HG03095 (cell line): Measurements from ENCODE around the gene VKORC1L1.
"Not testable (repeated sequence)": the region's sequence is repeated elsewhere in the genome, so short reads cannot be mapped to it uniquely, and the experiment has no call there.

Experiments used
- ATAC-seq: cut with Tn5 transposase; IDR thresholded peaks from one replicate; pipeline ENCODE4 v1.9.1; 2021; ENCODE audit warnings: moderate library complexity; ENCODE audit not compliant: unreplicated experiment

Gene VKORC1L1

GRCh38 chr7:65937296-65937695 is 64.4 kb downstream of the VKORC1L1 start:
- ATAC-seq, result no peak

- ATAC-seq, result no peak
These were observed 65.5 kb downstream of the VKORC1L1 start for GRCh38 chr7:65938336-65938895.

GRCh38 chr7:65945787-65946186 is 72.9 kb downstream of the VKORC1L1 start:
- not testable (repeated sequence) for ATAC-seq

GRCh38 chr7:65946904-65947303 is 74.0 kb downstream of the VKORC1L1 start:
- no peak for ATAC-seq

DNA sequence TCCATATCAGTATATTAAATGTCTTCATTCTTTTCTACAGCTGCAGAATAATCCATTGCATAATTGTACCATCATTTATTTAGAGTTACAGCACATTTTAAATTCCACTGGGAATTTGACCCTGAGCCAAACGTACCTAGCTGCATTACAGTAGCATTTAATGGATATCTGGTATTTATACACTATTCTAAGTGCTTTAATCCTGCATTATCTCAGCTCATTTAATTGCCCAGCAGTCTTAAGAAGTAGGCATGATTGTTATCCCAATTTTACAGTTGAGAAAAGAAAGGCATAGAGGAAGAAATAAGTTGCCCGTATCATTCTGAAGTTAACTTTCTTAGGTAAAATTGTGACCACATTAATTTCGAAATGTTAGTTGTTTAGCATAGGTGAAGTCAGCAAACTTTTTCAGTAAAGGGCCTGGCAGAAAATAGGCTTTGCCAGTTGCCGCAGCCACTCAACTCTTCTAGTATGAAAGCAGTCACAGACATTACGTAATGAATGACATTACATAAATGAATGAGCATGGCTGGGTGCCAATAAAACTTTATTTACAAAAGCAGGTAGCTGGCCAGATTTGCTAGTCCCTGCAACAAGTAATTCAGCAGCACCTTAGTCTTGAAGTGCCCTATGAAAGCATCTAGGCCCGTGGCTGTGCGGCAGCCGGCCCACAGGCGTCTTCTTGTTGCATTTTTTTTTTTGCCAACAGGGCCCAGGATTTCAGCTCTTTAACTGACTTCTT is 79.1 kb downstream of the VKORC1L1 start:
- no peak for ATAC-seq

GRCh38 chr7:65953001-65953720 is 80.3 kb downstream of the VKORC1L1 start:
- no peak for ATAC-seq

- ATAC-seq, result no peak
These were observed 81.1 kb downstream of the VKORC1L1 start for GRCh38 chr7:65953890-65954450.

DNA sequence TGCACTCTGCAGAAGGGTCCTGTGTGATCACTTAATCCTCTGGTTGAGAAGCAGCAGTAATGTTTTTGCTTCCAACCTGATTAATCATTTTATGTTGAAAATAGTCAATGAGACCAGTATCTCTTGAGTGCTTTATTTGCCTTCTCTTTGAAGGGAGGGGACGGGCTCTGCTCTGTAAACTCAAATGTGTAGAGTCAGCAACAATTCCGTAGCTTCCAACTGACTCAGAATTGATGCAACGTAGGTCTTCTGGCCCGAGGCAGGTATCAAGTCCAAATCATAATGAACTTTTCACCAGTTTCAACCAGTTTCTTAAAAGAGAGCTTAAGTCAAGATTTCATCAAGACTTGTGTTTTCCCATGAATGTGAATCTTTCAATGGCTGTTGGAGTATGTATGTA is 82.8 kb downstream of the VKORC1L1 start:
- ATAC-seq, result no peak

DNA sequence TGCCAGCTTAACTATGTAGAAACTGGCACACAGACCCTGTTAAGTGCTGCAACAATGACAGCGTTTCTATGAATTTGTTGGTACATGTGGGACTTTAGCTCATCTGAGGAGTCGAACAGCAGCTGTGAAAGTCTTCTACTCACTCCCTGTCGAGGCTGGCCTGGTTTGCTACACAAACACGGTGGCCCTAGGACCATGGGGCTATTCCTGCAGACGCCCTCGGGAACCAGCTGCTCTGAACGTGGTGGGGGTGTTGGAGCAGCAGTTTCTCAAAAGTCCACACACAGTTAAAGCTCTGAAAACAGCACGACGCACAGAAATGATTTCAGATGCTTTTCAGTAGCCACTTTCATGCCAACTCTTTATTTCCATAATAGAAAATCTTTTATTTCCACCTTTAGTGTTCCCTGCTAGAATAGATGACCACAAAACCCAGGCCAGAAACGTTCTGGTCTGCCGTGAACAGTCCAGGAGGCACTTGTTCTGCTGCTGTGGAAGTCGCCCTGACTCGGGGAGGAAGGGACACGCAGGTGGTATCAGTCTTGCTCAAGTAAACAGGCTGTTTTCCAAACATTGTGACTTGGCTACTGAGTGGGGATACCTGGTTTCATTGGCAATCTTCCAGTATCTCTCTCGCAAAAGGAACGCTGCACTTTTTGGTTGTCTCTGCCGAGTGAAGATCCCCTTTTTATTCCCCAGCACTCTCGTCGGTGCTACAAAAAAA is 87.6 kb downstream of the VKORC1L1 start:
- no peak for ATAC-seq

DNA sequence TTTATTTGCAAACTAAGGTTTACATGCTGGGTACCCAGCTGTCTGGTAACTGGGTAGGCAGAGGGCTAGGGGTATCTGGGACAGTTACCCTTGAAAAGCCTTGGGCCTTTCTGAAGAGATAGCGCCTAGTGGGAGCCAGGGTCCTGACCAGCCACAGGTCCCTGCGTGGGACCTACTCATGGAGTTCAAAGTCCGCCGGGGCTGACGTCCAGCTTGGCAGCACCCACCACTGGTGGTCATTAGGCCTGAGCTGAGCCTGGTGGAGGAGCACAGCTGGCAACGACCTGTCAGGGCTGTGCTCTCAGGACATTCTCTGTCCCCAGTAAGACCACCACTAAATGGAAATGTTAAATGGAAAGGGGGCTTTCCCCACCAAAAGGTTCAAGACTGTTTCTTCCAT is 89.2 kb downstream of the VKORC1L1 start:
- no peak for ATAC-seq

- not testable (repeated sequence) for ATAC-seq
These were observed 91.8 kb downstream of the VKORC1L1 start for GRCh38 chr7:65964671-65965070.

- ATAC-seq, result no peak
These were observed 93.3 kb downstream of the VKORC1L1 start for GRCh38 chr7:65966146-65966545.

- no peak for ATAC-seq
These were observed 94.7 kb downstream of the VKORC1L1 start for GRCh38 chr7:65967361-65968155.

GRCh38 chr7:65968256-65969185 is 95.6 kb downstream of the VKORC1L1 start:
- ATAC-seq, result no peak

DNA sequence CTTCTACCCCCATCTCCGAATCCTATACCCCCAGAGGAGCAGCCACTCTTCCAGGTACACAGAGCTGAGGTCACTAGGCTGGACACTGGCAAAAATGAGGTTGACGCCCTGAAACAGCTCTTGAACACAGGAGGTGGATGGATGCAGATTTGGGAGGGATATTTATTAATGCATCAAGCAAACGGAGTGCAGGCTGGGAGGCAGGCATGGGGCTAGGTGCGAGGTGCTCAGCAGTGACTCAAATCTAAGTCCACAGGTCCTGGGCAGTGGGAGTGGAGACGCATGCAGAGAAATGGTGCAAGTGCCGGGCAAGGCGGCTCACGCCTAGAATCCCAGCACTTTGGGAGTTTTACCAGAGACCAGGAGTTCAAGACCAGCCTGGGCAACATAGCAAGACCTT is 98.1 kb downstream of the VKORC1L1 start:
- ATAC-seq, result no peak

- ATAC-seq, result no peak
These were observed 100.1 kb downstream of the VKORC1L1 start for GRCh38 chr7:65972976-65973375.

- ATAC-seq, result no peak
These were observed 101.4 kb downstream of the VKORC1L1 start for GRCh38 chr7:65974191-65974801.

DNA sequence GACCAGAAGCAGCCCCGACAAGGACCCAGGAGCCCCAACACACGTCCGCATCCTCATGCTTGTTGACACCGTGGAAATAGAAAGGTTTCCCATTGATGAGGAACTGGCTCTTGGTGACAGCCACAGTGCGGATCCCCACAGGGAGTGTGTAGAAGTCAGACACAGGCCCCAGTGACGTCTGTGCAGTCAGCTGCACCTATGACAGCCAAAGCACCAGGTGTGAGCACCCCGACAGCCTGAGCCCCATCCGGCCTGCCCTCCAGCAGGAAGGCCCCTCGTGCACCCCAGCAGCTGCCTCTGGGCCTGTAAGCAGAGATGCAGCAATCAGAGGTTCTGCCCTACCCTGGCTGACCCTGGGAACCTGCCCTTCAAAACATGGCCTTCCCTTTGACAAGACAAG is 102.0 kb downstream of the VKORC1L1 start:
- ATAC-seq, result no peak
